Naive thymus-derived CD4-positive, alpha-beta T cell (primary cell): ENCODE measurements around the gene BRAP. TPM values are rescaled to one million over a fixed set of nuclear protein-coding genes. Genes with fewer than 3 reads are reported as not detected.

Experiments used
- ATAC-seq: fragments of 150-1000 bp; cut with Tn5 transposase; 2 replicates; pipeline ENCODE4 v1.10.0; 2021; ENCODE audit warnings: mild to moderate bottlenecking, moderate library complexity
- CTCF ChIA-PET: fragments of 350-600 bp; sonication (Branson Sonifier 250); formaldehyde crosslinking; loops from one replicate; lab custom pipeline; 2021; ENCODE audit warnings: antibody characterized with exemption; lab: Charles Lee
- POLR2A ChIA-PET: fragments of 350-600 bp; sonication (Branson Sonifier 250); formaldehyde crosslinking; loops from one replicate; lab custom pipeline; 2021; ENCODE audit warnings: antibody characterized with exemption, inconsistent platforms; lab: Charles Lee
- DNase-seq, 9 donors: peaks; one replicate each; pipeline versions ENCODE4 v3.0.0 to v3.0.0-alpha.2; 2020 to 2022; ENCODE audit warnings: mixed read lengths in 1 of 9
- H3K27ac ChIP-seq: one replicate; pipeline ENCODE4 v1.7.0; 2013; ENCODE audit warnings: mild to moderate bottlenecking, low read depth, low read length, moderate library complexity
- H3K27me3 ChIP-seq, 2 donors: one replicate each; pipeline ENCODE4 v1.7.0; 2013; ENCODE audit warnings: low read length in 2 of 2, mild to moderate bottlenecking in 2 of 2, moderate library complexity in 2 of 2; ENCODE audit not compliant: control insufficient read depth in 2 of 2, insufficient read depth in 2 of 2
- H3K36me3 ChIP-seq, 3 experiments: 1 replicate in 2 of 3; 2 replicates in 1 of 3; pipeline ENCODE4 v1.7.0; 2013; ENCODE audit warnings: low read length in 3 of 3, mild to moderate bottlenecking in 3 of 3, moderate library complexity in 1 of 3; ENCODE audit not compliant: insufficient read depth in 3 of 3, control insufficient read depth in 2 of 3
- H3K4me1 ChIP-seq, 2 donors: one replicate each; pipeline ENCODE4 v1.7.0; 2013; ENCODE audit warnings: low read length in 2 of 2, mild to moderate bottlenecking in 2 of 2, moderate library complexity in 1 of 2; ENCODE audit not compliant: control insufficient read depth in 2 of 2, insufficient read depth in 2 of 2
- H3K4me3 ChIP-seq: 2 replicates; pipeline ENCODE4 v1.7.0; 2013; ENCODE audit warnings: mild to moderate bottlenecking, low read length
- H3K9me3 ChIP-seq, 3 experiments: 1 replicate in 2 of 3; 2 replicates in 1 of 3; pipeline ENCODE4 v1.7.0; 2013; ENCODE audit warnings: low read length in 3 of 3; ENCODE audit not compliant: control insufficient read depth in 2 of 3
- H3K27ac Mint-ChIP-seq, 9 donors: one replicate each; pipeline ENCODE4 v1.8.0; 2020 to 2022; ENCODE audit warnings: mixed read lengths in 9 of 9, mild to moderate bottlenecking in 8 of 9, moderate library complexity in 5 of 9, inconsistent platforms in 2 of 9
- H3K27me3 Mint-ChIP-seq, 5 donors: one replicate each; pipeline ENCODE4 v1.8.0; 2021 to 2022; ENCODE audit warnings: mixed read lengths in 5 of 5, mild to moderate bottlenecking in 1 of 5
- H3K36me3 Mint-ChIP-seq, 5 donors: one replicate each; pipeline ENCODE4 v1.8.0; 2020 to 2022; ENCODE audit warnings: mixed read lengths in 5 of 5, mild to moderate bottlenecking in 3 of 5, inconsistent platforms in 1 of 5
- H3K4me1 Mint-ChIP-seq, 7 donors: one replicate each; pipeline ENCODE4 v1.8.0; 2020 to 2022; ENCODE audit warnings: mixed read lengths in 7 of 7, mild to moderate bottlenecking in 3 of 7, inconsistent platforms in 1 of 7
- H3K4me3 Mint-ChIP-seq, 10 donors: one replicate each; pipeline ENCODE4 v1.8.0; 2020 to 2022; ENCODE audit warnings: mild to moderate bottlenecking in 10 of 10, mixed read lengths in 10 of 10, moderate library complexity in 6 of 10, inconsistent platforms in 2 of 10
- H3K9me3 Mint-ChIP-seq, 11 donors: one replicate each; pipeline ENCODE4 v1.8.0; 2020 to 2022; ENCODE audit warnings: mixed read lengths in 11 of 11, mild to moderate bottlenecking in 4 of 11, inconsistent platforms in 1 of 11, moderate library complexity in 1 of 11
- intact Hi-C, 2 donors: fragments of 100-400 bp; cut with micrococcal nuclease; formaldehyde crosslinking; loops; one replicate each; pipeline ENCODE4 v1.15.1; 2023
- polyA plus RNA-seq, 2 donors: library from polyadenylated mRNA; unstranded; fragments of 300-500 nt; fragmentation: Illumina TruSeq; gene quantifications; one replicate each; pipeline ENCODE4 v1.2.3, GENCODE V29; 2021
- total RNA-seq, 6 experiments: library from RNA in 5 of 6; stranded (reverse) in 5 of 6; gene quantifications; 1 replicate in 5 of 6; 2 replicates in 1 of 6; pipeline ENCODE4 v1.2.3 and lab custom pipeline; 2021 to 2026

BRAP gene, protein sequence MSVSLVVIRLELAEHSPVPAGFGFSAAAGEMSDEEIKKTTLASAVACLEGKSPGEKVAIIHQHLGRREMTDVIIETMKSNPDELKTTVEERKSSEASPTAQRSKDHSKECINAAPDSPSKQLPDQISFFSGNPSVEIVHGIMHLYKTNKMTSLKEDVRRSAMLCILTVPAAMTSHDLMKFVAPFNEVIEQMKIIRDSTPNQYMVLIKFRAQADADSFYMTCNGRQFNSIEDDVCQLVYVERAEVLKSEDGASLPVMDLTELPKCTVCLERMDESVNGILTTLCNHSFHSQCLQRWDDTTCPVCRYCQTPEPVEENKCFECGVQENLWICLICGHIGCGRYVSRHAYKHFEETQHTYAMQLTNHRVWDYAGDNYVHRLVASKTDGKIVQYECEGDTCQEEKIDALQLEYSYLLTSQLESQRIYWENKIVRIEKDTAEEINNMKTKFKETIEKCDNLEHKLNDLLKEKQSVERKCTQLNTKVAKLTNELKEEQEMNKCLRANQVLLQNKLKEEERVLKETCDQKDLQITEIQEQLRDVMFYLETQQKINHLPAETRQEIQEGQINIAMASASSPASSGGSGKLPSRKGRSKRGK
- total RNA-seq (10 to 100 TPM; 19.5 to 25.5 (median 23.0) TPM), polyA plus RNA-seq (10 to 100 TPM; 19.4 to 27.3 TPM), total RNA-seq (lab: John Stamatoyannopoulos, UW) (36.7 reads per million, percentile 64 among the genes with 10 or more reads in this experiment)

DNA sequence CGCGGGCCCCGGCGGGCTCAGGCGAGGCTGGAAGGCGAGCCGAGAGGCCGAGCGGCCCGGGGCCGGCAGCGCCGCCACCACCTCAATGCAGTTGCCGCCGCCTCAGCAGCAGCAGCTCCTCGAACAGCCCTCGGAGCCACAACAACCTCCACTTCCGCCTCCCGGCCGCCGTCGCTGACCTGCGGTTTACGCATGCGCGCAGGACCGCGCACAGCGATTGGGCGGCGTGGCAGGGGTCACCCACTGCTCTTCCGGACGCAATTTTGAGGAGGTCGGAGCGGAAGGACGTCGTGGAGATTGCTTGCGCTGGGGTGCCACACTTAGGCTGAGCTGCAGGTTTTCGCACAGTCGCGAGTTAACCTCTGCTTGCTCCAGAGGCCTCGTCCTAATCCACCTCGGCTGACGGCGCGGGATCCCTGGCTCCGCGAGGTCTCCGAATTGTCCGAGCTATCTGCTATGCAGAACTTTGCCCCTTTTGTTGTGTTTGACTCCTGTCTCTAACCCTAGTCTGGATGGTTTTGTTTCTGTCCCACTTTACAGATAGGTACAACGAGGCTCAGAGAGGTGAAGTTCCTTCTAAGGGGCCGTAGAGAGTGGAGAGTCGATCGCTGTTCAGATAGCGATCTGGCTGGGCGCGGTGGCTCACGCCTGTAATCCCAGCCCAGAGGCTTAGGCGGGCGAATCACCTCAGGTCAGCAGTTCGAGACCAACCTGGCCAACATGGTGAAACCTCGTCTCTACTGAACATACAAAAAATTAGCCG lies at the start of gene BRAP, which contains the start of gene ACAD10:
Gene BRAP, minus strand, starts transcription at position 146 of the 763 bp plus-strand sequence. CDS start 164 bp downstream, outside the sequence.
Gene ACAD10, plus strand, starts transcription at position 243 of the 763 bp plus-strand sequence. CDS start 6,657 bp downstream, outside the sequence.
- DNase-seq (peak; percentile 82 to 98 (median 93)), ATAC-seq (peak; percentile 96)
- peak within 1 kb of the TSS; percentile 90 to 98 (median 96) for H3K27ac Mint-ChIP-seq
- Histone ChIP-seq H3K9me3 (no peaks in the 10 kb centered on the region), H3K27me3 (no peaks in the 10 kb centered on the region), H3K27ac (peak within 1 kb of the TSS; percentile 83), H3K36me3 (peaks cover 0 to 24% (median 7%) of the 10 kb centered on the region in 3 experiments), H3K4me1 (peaks cover 17 to 18% of the 10 kb centered on the region in 2 donors), H3K4me3 (peak within 1 kb of the TSS; percentile 90)
- peaks cover 0 to 7% (median 0%) of the 10 kb centered on the region in 11 donors for H3K9me3 Mint-ChIP-seq
- intact Hi-C loops, result loop anchor here (1.0 to 10.0 kb wide), 9 partner anchors 87 to 729 kb away; partner anchors contain the start of genes ATXN2 (in 2 of the 2), ERP29 (in 1 of the 2), HECTD4 (in 1 of the 2) and MAPKAPK5 (in 1 of the 2)
- CTCF ChIA-PET, result no interaction called here
- H3K36me3 Mint-ChIP-seq, result peaks cover 0 to 22% (median 13%) of the 10 kb centered on the region in 5 donors
- H3K27me3 Mint-ChIP-seq, result peaks cover 0 to 2% (median 0%) of the 10 kb centered on the region in 5 donors
- H3K4me3 Mint-ChIP-seq, result peak within 1 kb of the TSS; percentile 90 to 98 (median 96)
- POLR2A ChIA-PET, result interaction anchor here (0.6 to 1.9 kb wide), 8 partner anchors 13 to 1254 kb away, joined by 3 to 6 read pairs (median 4); partner anchors contain the start of gene MAPKAPK5
- H3K4me1 Mint-ChIP-seq, result peaks cover 23 to 55% (median 45%) of the 10 kb centered on the region in 7 donors

DNA sequence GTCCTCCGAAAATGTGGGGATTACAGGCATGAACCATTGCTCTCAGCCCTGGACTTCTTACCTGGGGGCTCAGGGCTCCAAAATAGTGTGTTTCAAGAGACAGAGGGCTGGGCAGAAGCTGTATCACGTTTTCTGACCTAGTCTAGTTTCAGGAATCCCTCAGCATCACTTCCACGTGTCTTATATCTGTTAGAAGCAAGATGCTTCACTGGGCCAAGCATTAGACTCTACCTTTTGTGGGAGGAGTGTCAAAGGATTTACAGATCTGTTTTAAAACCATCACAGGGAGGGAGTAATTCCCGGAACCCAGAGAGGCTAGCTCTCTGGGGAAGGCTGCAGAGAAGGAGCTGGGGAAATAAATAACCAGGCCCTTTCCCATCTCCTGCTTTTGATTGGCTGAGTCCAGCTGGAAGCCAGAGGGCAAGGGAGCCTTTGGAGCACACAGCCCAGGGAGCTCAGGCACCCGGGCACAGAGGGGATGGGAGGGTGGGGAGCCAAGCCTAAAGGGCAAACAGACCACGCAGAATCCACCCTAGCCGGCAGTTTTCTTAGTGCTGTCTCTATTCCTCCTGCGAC lies 47.7 kb upstream of the BRAP start:
- Mint-ChIP-seq H3K9me3 (no peaks in the 10 kb centered on the region), H3K4me3 (no peak overlapping the region), H3K4me1 (no peaks in the 10 kb centered on the region), H3K36me3 (peaks cover 9 to 54% (median 18%) of the 10 kb centered on the region in 5 donors), H3K27ac (no peak overlapping the region), H3K27me3 (no peaks in the 10 kb centered on the region)
- H3K27ac ChIP-seq, result no peak overlapping the region
- ChIA-PET CTCF (no interaction called here), POLR2A (no interaction called here)
- H3K9me3 ChIP-seq, result no peaks in the 10 kb centered on the region
- no peaks in the 10 kb centered on the region for H3K27me3 ChIP-seq
- no peak overlapping the region for H3K4me3 ChIP-seq
- ATAC-seq (no peak), DNase-seq (no peak)
- intact Hi-C loops, result no loop called here
- no peaks in the 10 kb centered on the region for H3K4me1 ChIP-seq
- H3K36me3 ChIP-seq, result peaks cover 0 to 63% (median 4%) of the 10 kb centered on the region in 3 experiments

DNA sequence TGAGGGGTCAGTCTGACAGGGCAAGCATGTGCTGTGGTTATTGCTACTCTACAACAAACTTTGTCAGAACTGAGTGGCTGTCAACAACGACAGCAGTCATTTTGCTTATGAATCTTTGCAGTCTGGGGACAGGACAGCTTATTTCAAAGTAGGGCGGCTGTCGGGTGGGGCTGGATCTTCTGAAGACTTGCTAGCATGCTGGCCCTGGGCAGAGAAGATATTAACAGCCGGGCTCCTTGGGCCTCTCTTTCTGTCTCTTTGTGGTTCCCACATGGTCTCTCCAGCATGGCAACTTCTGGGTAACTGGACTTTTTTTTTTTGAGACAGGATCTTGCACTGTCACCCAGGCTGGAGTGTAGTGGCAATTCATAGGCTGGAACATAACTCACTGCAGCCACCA lies 47.0 kb upstream of the BRAP start:
- H3K36me3 ChIP-seq, result peaks cover 0 to 64% (median 4%) of the 10 kb centered on the region in 3 experiments
- H3K9me3 ChIP-seq, result no peaks in the 10 kb centered on the region
- intact Hi-C loops, result no loop called here
- H3K27me3 Mint-ChIP-seq, result no peaks in the 10 kb centered on the region
- H3K27me3 ChIP-seq, result no peaks in the 10 kb centered on the region
- ATAC-seq, result no peak
- POLR2A ChIA-PET, result no interaction called here
- H3K4me1 ChIP-seq, result no peaks in the 10 kb centered on the region
- DNase-seq, result no peak
- CTCF ChIA-PET, result no interaction called here
- no peak overlapping the region for H3K27ac ChIP-seq
- peaks cover 9 to 60% (median 18%) of the 10 kb centered on the region in 5 donors for H3K36me3 Mint-ChIP-seq
- H3K4me3 Mint-ChIP-seq, result no peak overlapping the region
- no peaks in the 10 kb centered on the region for H3K4me1 Mint-ChIP-seq
- H3K9me3 Mint-ChIP-seq, result no peaks in the 10 kb centered on the region
- H3K4me3 ChIP-seq, result no peak overlapping the region
- peak overlapping the region in 1 of 9 donors; percentile 44 for H3K27ac Mint-ChIP-seq

DNA sequence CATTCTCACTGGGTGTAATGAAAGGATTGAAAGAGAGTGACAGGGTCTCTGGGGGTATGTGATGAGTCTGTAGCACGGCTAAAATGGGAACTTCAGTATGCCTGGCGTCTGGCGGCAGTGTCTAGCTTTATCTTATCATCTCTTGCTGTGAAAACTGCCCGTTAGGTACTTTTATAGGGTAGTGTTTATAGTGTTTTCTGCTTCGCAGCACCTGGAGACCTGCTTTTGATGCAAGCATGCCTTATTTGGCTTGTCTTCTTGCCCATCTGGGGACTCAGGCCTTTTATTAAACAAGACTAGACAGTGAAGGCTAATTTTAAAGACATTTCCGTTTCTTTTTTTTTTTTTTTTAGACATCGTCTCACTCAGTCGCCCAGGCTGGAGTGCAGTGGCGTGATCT lies 44.7 kb upstream of the BRAP start:
- no peaks in the 10 kb centered on the region for H3K4me1 ChIP-seq
- Mint-ChIP-seq H3K27me3 (no peaks in the 10 kb centered on the region), H3K36me3 (peaks cover 6 to 53% (median 14%) of the 10 kb centered on the region in 5 donors), H3K9me3 (no peaks in the 10 kb centered on the region), H3K4me1 (no peaks in the 10 kb centered on the region), H3K27ac (no peak overlapping the region), H3K4me3 (peak overlapping the region in 1 of 10 donors; percentile 21)
- no peak overlapping the region for H3K27ac ChIP-seq
- H3K9me3 ChIP-seq, result no peaks in the 10 kb centered on the region
- ChIA-PET CTCF (no interaction called here), POLR2A (no interaction called here)
- DNase-seq (no peak), ATAC-seq (no peak)
- H3K36me3 ChIP-seq, result peaks cover 0 to 52% (median 0%) of the 10 kb centered on the region in 3 experiments
- H3K27me3 ChIP-seq, result no peaks in the 10 kb centered on the region
- H3K4me3 ChIP-seq, result no peak overlapping the region
- intact Hi-C loops, result no loop called here

DNA sequence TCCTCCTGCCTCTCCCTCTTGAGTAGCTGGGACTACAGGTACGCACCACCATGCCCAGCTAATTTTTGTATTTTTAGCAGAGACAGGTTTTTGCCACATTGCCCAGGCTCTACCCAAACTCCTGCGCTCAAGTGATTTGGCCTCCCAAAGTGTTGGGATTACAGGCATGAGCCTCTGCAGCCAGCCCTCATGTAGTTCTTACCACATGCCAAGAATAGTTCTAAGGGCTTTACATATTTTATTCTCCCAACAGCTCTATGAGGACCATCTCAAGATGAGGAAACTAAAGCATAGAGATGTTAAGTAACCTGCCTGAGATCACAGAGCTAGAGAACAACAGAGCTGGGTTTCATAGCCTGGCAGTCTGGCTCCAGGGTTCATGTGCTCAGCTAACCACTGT lies 43.0 kb upstream of the BRAP start:
- H3K9me3 Mint-ChIP-seq, result no peaks in the 10 kb centered on the region
- Histone ChIP-seq H3K4me1 (no peaks in the 10 kb centered on the region), H3K4me3 (no peak overlapping the region), H3K36me3 (peaks cover 0 to 48% (median 0%) of the 10 kb centered on the region in 3 experiments), H3K27me3 (no peaks in the 10 kb centered on the region), H3K27ac (no peak overlapping the region), H3K9me3 (no peaks in the 10 kb centered on the region)
- ChIA-PET POLR2A (no interaction called here), CTCF (interaction anchor here (0.7 kb wide), 1 partner anchor 37 kb away, joined by 4 read pairs; no protein-coding TSS in a partner anchor)
- H3K4me1 Mint-ChIP-seq, result no peaks in the 10 kb centered on the region
- ATAC-seq, result no peak
- no peak overlapping the region for H3K4me3 Mint-ChIP-seq
- H3K36me3 Mint-ChIP-seq, result peaks cover 9 to 56% (median 12%) of the 10 kb centered on the region in 5 donors
- no peak for DNase-seq
- H3K27ac Mint-ChIP-seq, result no peak overlapping the region
- H3K27me3 Mint-ChIP-seq, result no peaks in the 10 kb centered on the region
- intact Hi-C loops, result no loop called here
